CD8-positive, alpha-beta memory T cell (primary cell): ENCODE results near the gene SBNO2. TPM values are rescaled to one million over a fixed set of nuclear protein-coding genes. Genes with fewer than 3 reads are reported as not detected.

ENCODE experiments used
- CTCF ChIA-PET: fragments of 350-600 bp; sonication (Branson Sonifier 250); formaldehyde crosslinking; loops from one replicate; lab custom pipeline; 2021; ENCODE audit warnings: antibody characterized with exemption; lab: Charles Lee
- POLR2A ChIA-PET: fragments of 350-600 bp; sonication (Branson Sonifier 250); formaldehyde crosslinking; loops from one replicate; lab custom pipeline; 2021; ENCODE audit warnings: antibody characterized with exemption; lab: Charles Lee
- DNase-seq, 5 donors: peaks; one replicate each; pipeline versions ENCODE4 v3.0.0 to v3.0.0-alpha.2; 2020 to 2022; ENCODE audit warnings: mixed read lengths in 1 of 5
- H3K27ac ChIP-seq: one replicate; pipeline ENCODE4 v1.7.0; 2013; ENCODE audit warnings: low read depth, mild to moderate bottlenecking, low read length, moderate library complexity
- H3K27me3 ChIP-seq: 2 replicates; pipeline ENCODE4 v1.7.0; 2013; ENCODE audit warnings: low read length, mild to moderate bottlenecking; ENCODE audit not compliant: insufficient read depth, poor library complexity, severe bottlenecking
- H3K36me3 ChIP-seq: 2 replicates; pipeline ENCODE4 v1.7.0; 2013; ENCODE audit warnings: mild to moderate bottlenecking, low read length, moderate library complexity; ENCODE audit not compliant: insufficient read depth
- H3K4me1 ChIP-seq: 2 replicates; pipeline ENCODE4 v1.7.0; 2013; ENCODE audit warnings: mild to moderate bottlenecking, low read length, moderate library complexity; ENCODE audit not compliant: insufficient read depth
- H3K4me3 ChIP-seq: 2 replicates; pipeline ENCODE4 v1.7.0; 2013; ENCODE audit warnings: mild to moderate bottlenecking, low read length
- H3K9me3 ChIP-seq: 2 replicates; pipeline ENCODE4 v1.7.0; 2013; ENCODE audit warnings: mild to moderate bottlenecking, low read length
- H3K27ac Mint-ChIP-seq, 8 donors: one replicate each; pipeline ENCODE4 v1.8.0; 2020 to 2021; ENCODE audit warnings: mixed read lengths in 8 of 8, mild to moderate bottlenecking in 6 of 8, inconsistent platforms in 3 of 8, moderate library complexity in 3 of 8
- H3K27me3 Mint-ChIP-seq, 2 donors: one replicate each; pipeline ENCODE4 v1.8.0; 2020 to 2021; ENCODE audit warnings: mixed read lengths in 2 of 2, mild to moderate bottlenecking in 1 of 2, moderate library complexity in 1 of 2
- H3K36me3 Mint-ChIP-seq, 3 donors: one replicate each; pipeline ENCODE4 v1.8.0; 2020 to 2021; ENCODE audit warnings: mixed read lengths in 3 of 3, inconsistent platforms in 1 of 3, mild to moderate bottlenecking in 1 of 3
- H3K4me1 Mint-ChIP-seq, 3 donors: one replicate each; pipeline ENCODE4 v1.8.0; 2020 to 2021; ENCODE audit warnings: mixed read lengths in 3 of 3, inconsistent platforms in 1 of 3, mild to moderate bottlenecking in 1 of 3
- H3K4me3 Mint-ChIP-seq, 7 donors: one replicate each; pipeline ENCODE4 v1.8.0; 2020 to 2021; ENCODE audit warnings: mixed read lengths in 7 of 7, mild to moderate bottlenecking in 6 of 7, moderate library complexity in 4 of 7, inconsistent platforms in 2 of 7
- H3K9me3 Mint-ChIP-seq, 5 donors: one replicate each; pipeline ENCODE4 v1.8.0; 2020 to 2022; ENCODE audit warnings: mixed read lengths in 5 of 5, mild to moderate bottlenecking in 3 of 5, moderate library complexity in 2 of 5, inconsistent platforms in 1 of 5
- polyA plus RNA-seq: library from polyadenylated mRNA; unstranded; fragments of 300-500 nt; fragmentation: Illumina TruSeq; gene quantifications from one replicate; pipeline ENCODE4 v1.2.3, GENCODE V29; 2021
- total RNA-seq, 2 experiments: library from RNA; stranded (reverse); gene quantifications; one replicate each; pipeline ENCODE4 v1.2.3, GENCODE V29; 2021

SBNO2 gene
- total and polyA plus RNA-seq, 3 experiments from 2014 or later = 4.3 to 61.0 (median 59.0) TPM

DNA sequence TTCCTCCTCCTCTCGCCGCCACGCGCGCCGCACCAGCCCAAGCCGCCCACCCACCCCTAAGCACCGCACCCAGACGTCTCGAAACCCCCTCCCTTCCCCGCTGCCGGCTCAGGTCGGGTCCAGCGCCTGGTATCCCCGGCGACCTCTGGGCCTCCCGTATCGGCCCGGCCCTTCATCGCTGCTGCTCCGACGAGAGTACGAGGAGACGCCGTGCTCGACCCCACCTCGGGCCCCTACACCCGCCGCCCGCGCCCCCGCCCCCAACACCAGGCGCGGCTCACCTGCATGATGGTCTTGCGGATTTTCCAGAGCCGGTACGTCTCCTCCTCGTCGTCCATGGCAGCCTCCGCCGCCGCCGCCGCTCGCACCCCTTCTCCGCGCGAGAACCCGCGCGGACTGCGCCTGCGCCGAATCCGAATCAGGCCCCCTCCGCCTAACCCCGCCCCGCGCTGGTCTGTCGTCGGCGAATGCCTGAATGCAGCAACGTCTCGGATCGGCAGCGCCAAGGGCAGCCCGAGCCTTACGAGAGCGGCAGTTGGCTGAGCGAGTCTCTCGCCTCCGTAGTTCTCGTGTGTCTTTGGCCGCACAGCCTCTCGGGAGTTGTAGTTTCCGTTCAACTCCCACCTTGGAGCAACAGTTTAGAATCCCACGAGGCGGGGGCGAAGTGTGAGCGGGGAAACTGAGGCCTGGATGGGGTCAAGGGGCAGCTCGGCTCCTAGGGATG is 78.9 kb downstream of the SBNO2 start, which contains the start of gene POLR2E:
POLR2E (minus strand) TSS at position 398 of the 724 bp plus-strand sequence; CDS start at position 338, 60 bp downstream.
- Histone ChIP-seq H3K9me3 (no peaks in the 10 kb centered on the region), H3K27ac (peak within 1 kb of the TSS; percentile 59), H3K4me3 (peak within 1 kb of the TSS; percentile 84), H3K27me3 (no peaks in the 10 kb centered on the region), H3K36me3 (peaks cover 14% of the 10 kb centered on the region), H3K4me1 (peaks cover 39% of the 10 kb centered on the region)
- peak; percentile 98 to 99 (median 98) for DNase-seq
- peaks cover 34 to 56% (median 38%) of the 10 kb centered on the region in 3 donors for H3K4me1 Mint-ChIP-seq
- H3K27me3 Mint-ChIP-seq = peaks cover 0 to 2% of the 10 kb centered on the region in 2 donors
- POLR2A ChIA-PET = interaction anchor here (0.7 to 3.4 kb wide), 11 partner anchors 8 to 64 kb away, joined by 3 to 12 read pairs (median 5); partner anchors contain the start of genes ABCA7, ARHGAP45 and GPX4
- CTCF ChIA-PET = interaction anchor here (0.8 to 1.7 kb wide), 6 partner anchors 9 to 75 kb away, joined by 3 to 5 read pairs (median 3); no protein-coding TSS in a partner anchor
- H3K4me3 Mint-ChIP-seq = peak within 1 kb of the TSS; percentile 85 to 98 (median 89)
- no peaks in the 10 kb centered on the region for H3K9me3 Mint-ChIP-seq
- peak within 1 kb of the TSS; percentile 74 to 98 (median 90) for H3K27ac Mint-ChIP-seq
- peaks cover 0 to 34% (median 0%) of the 10 kb centered on the region in 3 donors for H3K36me3 Mint-ChIP-seq

- peaks cover 35% of the 10 kb centered on the region for H3K4me1 ChIP-seq
- H3K27me3 ChIP-seq = no peaks in the 10 kb centered on the region
- CTCF ChIA-PET = interaction anchor here (1.1 to 2.6 kb wide), 6 partner anchors 8 to 75 kb away, joined by 3 to 11 read pairs (median 3); no protein-coding TSS in a partner anchor
- Mint-ChIP-seq H3K4me1 (peaks cover 34 to 57% (median 38%) of the 10 kb centered on the region in 3 donors), H3K4me3 (peak overlapping the region; percentile 85 to 98 (median 89)), H3K9me3 (no peaks in the 10 kb centered on the region), H3K27me3 (peaks cover 0 to 2% of the 10 kb centered on the region in 2 donors), H3K27ac (peak overlapping the region in 7 of 8 donors; percentile 63 to 98 (median 84)), H3K36me3 (peaks cover 0 to 35% (median 0%) of the 10 kb centered on the region in 3 donors)
- peaks cover 14% of the 10 kb centered on the region for H3K36me3 ChIP-seq
- H3K27ac ChIP-seq = peak overlapping the region; percentile 59
- POLR2A ChIA-PET = interaction anchor here (0.5 to 3.4 kb wide), 10 partner anchors 9 to 69 kb away, joined by 3 to 12 read pairs (median 5); partner anchors contain the start of genes ABCA7, ARHGAP45 and GPX4
- no peaks in the 10 kb centered on the region for H3K9me3 ChIP-seq
- no peak for DNase-seq
- peak overlapping the region; percentile 84 for H3K4me3 ChIP-seq
These were observed 79.5 kb downstream of the SBNO2 start for GRCh38 chr19:1094655-1094977.

DNA sequence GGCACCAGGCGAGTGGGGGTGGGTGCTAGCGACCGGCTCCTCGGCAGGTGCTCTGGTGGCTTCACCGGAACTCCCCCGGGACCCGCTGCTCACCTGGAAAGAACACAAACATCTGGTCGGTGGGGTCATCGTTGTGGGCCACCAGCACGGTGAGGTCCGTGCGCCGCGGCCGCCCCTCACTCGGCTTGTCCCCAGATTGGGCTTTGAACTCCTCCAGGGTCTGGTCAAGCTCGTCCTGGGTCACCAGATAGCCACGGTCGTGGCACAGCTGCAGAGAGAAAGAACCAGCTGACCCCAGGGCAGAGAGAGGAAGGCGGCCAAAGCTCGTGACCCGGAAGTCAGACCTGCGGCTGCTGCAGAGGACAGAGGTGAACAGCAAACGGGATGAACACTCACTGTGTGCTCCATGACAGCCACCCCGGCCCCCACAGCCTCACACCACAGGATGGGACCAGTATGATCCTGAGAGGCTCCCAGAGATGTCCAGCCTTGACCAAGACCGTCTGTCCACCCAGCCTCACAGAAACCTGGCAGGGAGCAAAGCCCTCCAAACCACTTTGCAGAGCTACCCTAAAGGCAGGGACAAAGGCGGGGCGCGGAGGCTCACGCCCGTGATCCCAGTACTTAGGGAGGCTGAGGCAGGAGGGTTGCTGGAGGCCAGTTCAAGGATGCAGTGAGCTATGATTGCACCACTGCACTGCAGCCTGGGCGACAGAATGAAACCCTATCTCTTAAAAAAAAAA is 80.1 kb downstream of the SBNO2 start:
- ChIA-PET CTCF (interaction anchor here (0.8 to 2.6 kb wide), 8 partner anchors 8 to 29 kb away, joined by 3 to 11 read pairs (median 3); no protein-coding TSS in a partner anchor), POLR2A (interaction anchor here (0.5 to 3.4 kb wide), 12 partner anchors 9 to 189 kb away, joined by 3 to 13 read pairs (median 5); partner anchors contain the start of genes ABCA7, ARHGAP45 and GPX4)
- H3K27ac Mint-ChIP-seq = peak overlapping the region in 7 of 8 donors; percentile 63 to 96 (median 84)
- Histone ChIP-seq H3K27ac (peak overlapping the region; percentile 59), H3K27me3 (no peaks in the 10 kb centered on the region), H3K4me1 (peaks cover 38% of the 10 kb centered on the region), H3K36me3 (peaks cover 14% of the 10 kb centered on the region), H3K9me3 (no peaks in the 10 kb centered on the region), H3K4me3 (peak overlapping the region; percentile 84)
- H3K4me3 Mint-ChIP-seq = peak overlapping the region; percentile 85 to 98 (median 89)
- DNase-seq = no peak
- H3K4me1 Mint-ChIP-seq = peaks cover 33 to 62% (median 38%) of the 10 kb centered on the region in 3 donors
- peaks cover 0 to 39% (median 0%) of the 10 kb centered on the region in 3 donors for H3K36me3 Mint-ChIP-seq
- no peaks in the 10 kb centered on the region for H3K9me3 Mint-ChIP-seq
- H3K27me3 Mint-ChIP-seq = peaks cover 0 to 2% of the 10 kb centered on the region in 2 donors

GRCh38 chr19:1093330-1093729 is 80.7 kb downstream of the SBNO2 start:
- Histone ChIP-seq H3K4me1 (peaks cover 45% of the 10 kb centered on the region), H3K27ac (no peak overlapping the region), H3K27me3 (no peaks in the 10 kb centered on the region), H3K36me3 (peaks cover 14% of the 10 kb centered on the region), H3K9me3 (no peaks in the 10 kb centered on the region), H3K4me3 (no peak overlapping the region)
- Mint-ChIP-seq H3K36me3 (peaks cover 0 to 43% (median 0%) of the 10 kb centered on the region in 3 donors), H3K27me3 (peaks cover 0 to 2% of the 10 kb centered on the region in 2 donors), H3K4me1 (peaks cover 32 to 64% (median 37%) of the 10 kb centered on the region in 3 donors), H3K9me3 (no peaks in the 10 kb centered on the region), H3K27ac (peak overlapping the region in 6 of 8 donors; percentile 37 to 96 (median 66)), H3K4me3 (peak overlapping the region; percentile 73 to 98 (median 89))
- POLR2A ChIA-PET = interaction anchor here (0.5 to 3.4 kb wide), 5 partner anchors 11 to 94 kb away, joined by 3 to 12 read pairs (median 3); partner anchors contain the start of genes ARHGAP45 and GPX4
- DNase-seq = no peak
- CTCF ChIA-PET = interaction anchor here (0.8 to 2.6 kb wide), 8 partner anchors 7 to 29 kb away, joined by 3 to 11 read pairs (median 3); no protein-coding TSS in a partner anchor

GRCh38 chr19:1091544-1092175 is 82.4 kb downstream of the SBNO2 start:
- Mint-ChIP-seq H3K4me1 (peaks cover 40 to 75% (median 48%) of the 10 kb centered on the region in 3 donors), H3K4me3 (no peak overlapping the region), H3K36me3 (peaks cover 0 to 53% (median 0%) of the 10 kb centered on the region in 3 donors), H3K27me3 (peaks cover 0 to 2% of the 10 kb centered on the region in 2 donors), H3K27ac (no peak overlapping the region), H3K9me3 (no peaks in the 10 kb centered on the region)
- ChIA-PET POLR2A (interaction anchor here (1.1 to 18.2 kb wide), 6 partner anchors 10 to 107 kb away, joined by 3 to 737 read pairs (median 16); partner anchors contain the start of genes ABCA7, ARHGAP45 and CNN2), CTCF (interaction anchor here (6.9 to 18.7 kb wide), 3 partner anchors 16 to 33 kb away, joined by 57 to 264 read pairs (median 135); partner anchors contain the start of gene ARHGAP45)
- Histone ChIP-seq H3K4me3 (no peak overlapping the region), H3K27ac (no peak overlapping the region), H3K36me3 (peaks cover 14% of the 10 kb centered on the region), H3K4me1 (peaks cover 61% of the 10 kb centered on the region), H3K9me3 (no peaks in the 10 kb centered on the region), H3K27me3 (no peaks in the 10 kb centered on the region)
- DNase-seq = no peak

DNA sequence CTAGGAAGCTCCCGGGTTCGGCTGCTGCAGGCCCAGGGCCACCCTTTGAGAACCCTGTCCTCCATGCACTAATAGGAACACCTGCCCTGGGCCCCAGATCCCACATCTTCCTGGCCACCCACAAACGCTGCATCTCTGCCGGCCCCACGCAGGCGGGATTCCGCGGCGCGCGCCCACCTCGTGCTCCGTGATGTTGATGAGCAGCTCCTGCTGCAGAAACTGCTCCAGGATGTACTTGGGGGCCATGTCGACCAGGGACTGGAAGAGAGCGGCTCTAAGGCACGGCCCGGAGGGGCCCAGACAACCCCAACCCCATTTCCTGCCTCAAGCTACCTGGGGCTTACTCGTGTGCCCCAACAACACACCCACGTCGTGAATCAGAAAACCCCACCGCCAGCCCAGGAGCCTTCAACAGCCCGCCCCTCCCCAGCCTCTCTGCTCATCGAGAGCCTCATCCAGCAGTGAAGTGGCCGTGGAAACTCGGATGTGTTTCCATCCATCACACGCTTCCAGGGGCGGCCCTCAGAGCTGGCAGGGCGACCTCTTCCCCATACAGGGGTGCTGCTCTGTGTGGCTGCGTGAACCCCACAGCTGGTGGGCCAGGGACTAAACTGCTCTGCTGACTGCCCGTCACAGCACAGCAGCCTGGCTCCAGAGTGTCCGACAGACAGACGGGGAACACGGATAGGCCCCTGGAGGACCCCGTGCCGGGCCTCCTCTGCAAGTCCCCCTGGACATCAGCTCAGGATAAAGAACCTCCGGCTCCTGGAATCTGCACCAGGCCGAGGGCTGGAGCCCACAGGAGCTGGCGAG is 83.1 kb downstream of the SBNO2 start:
- H3K4me3 ChIP-seq = no peak overlapping the region
- ChIA-PET CTCF (interaction anchor here (1.5 to 18.7 kb wide), 6 partner anchors 11 to 102 kb away, joined by 4 to 264 read pairs (median 31); partner anchors contain the start of genes ARHGAP45 and CNN2), POLR2A (interaction anchor here (0.6 to 18.2 kb wide), 9 partner anchors 9 to 178 kb away, joined by 3 to 737 read pairs (median 12); partner anchors contain the start of genes ABCA7, ARHGAP45, CIRBP and CNN2)
- Mint-ChIP-seq H3K27ac (peak overlapping the region in 7 of 8 donors; percentile 57 to 89 (median 66)), H3K36me3 (peaks cover 0 to 59% (median 0%) of the 10 kb centered on the region in 3 donors), H3K27me3 (peaks cover 0 to 5% of the 10 kb centered on the region in 2 donors), H3K4me1 (peaks cover 39 to 74% (median 42%) of the 10 kb centered on the region in 3 donors), H3K9me3 (no peaks in the 10 kb centered on the region), H3K4me3 (peak overlapping the region in 4 of 7 donors; percentile 47 to 54 (median 54))
- H3K36me3 ChIP-seq = peaks cover 19% of the 10 kb centered on the region
- peak in 2 of 5 donors; percentile 75 to 77 for DNase-seq
- no peaks in the 10 kb centered on the region for H3K27me3 ChIP-seq
- peaks cover 60% of the 10 kb centered on the region for H3K4me1 ChIP-seq
- no peak overlapping the region for H3K27ac ChIP-seq
- no peaks in the 10 kb centered on the region for H3K9me3 ChIP-seq
